NCI-H2227 treated with DMSO at 0.1 percent for 48 hours (cell line): ENCODE measurements around the gene SLC11A1.

Experiments
- DNase-seq: peaks from one replicate; lab custom pipeline; 2025; lab: John Stamatoyannopoulos, UW

The SLC11A1 gene

DNA sequence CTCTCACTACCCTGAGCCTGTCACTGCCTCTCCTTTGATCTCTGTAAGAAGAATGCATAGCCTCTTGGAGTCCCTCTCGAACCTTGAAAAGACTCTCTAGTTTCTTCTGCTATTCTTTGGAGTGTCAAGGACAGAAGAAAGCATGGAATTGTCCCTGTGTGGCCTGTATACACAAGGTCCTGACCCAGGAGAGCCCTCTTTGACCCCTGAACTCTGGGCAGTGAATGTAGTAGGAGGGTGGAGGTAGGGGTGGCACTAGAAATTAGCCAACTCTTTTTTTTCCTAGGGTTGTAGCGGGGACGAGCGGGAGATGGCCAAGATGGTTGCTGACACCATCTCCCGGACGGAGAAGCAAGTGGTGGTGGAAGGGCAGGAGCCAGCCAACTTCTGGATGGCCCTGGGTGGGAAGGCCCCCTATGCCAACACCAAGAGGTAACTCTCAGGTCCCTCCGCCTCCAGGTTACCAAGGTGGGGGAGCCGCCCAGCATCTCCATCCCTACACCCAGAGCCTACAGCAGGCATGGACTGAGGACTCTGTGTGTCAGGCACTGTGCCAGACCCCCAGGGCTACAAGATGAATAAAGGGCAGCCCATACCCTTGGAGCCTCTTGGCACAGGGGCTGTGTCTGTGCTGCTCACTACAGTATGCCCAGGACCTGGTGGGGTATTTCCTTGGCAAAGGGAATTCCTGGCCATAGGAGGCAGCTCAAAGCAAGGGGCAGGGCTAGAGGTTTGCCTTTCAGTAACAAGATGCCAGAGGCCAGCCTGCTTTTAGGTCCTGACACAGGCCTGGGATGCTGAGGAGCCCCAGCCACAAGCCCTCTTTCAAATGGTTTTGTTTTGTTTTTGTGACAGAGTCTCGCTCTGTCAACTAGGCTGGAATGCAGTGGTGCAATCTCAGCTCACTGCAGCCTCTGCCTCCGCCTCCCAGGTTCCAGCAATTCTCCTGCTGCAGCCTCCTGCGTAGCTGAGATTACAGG lies 53.2 kb downstream of the SLC11A1 start:
- DNase-seq, result no peak

GRCh38 chr2:218436992-218437391 lies 54.9 kb downstream of the SLC11A1 start:
- no peak for DNase-seq

DNA sequence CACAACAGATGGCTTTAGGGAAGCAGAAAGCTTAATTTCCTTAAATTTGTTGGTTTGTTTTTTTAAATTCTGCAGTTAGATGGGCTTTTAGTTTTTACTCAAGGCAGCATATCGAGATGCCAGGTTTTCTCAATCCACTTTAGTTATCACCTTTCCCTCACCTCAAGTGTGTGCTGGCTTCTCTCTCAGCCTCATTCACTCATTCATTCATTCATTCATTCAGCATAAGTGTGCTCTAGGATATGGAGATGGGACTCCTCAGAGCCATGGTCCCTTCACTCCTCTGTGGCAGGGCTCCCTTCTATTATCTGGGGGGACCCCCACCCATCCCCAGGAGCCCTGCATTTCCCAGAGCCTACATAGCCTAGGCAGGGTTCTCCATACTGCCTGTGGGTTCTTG lies 55.9 kb downstream of the SLC11A1 start:
- DNase-seq, result no peak

DNA sequence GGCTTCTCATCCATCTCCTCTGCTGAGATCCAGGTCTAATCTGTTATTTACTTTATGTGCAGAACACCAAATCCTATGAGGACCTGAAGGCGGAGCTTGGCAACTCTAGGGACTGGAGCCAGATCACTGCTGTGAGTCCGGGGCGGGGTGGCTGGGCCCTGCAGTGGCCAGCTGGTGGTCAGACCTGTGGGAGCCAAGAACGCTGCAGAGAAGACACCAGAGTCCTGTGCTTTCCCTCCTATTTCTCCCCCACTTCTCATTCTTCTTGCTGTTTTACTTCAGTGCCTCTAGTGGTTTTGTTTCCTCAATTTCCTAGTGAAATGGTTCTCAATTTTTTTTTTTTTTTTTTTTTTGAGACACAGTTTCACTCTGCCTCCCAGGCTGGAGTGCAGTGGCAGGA lies 56.5 kb downstream of the SLC11A1 start:
- no peak for DNase-seq

- no peak for DNase-seq
Measured at GRCh38 chr2:218444692-218445357, 62.8 kb downstream of the SLC11A1 start.

DNA sequence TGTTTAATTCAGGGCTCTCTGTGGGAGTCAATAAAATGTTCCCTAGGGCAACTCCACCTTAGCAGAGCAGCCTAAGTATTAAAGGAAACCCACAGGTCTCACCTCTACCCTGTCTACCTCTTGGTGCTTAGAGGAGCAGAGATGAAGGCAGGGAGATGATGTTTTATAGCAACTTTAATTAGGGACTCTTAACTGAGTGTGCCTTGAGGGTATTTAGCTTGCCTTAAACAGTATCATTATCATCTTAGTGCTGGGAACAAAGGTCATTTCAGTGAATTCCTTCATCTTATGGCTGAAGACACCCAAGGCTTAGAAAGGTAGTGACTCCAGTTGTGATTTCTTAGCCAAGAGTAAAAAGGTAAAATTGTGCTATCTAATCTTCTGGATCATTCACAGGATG lies 63.5 kb downstream of the SLC11A1 start:
- peak; percentile 20 for DNase-seq
